SKM-1 (cell line): ENCODE results near the gene C2CD4D.

Experiments
- DNase-seq: peaks from one replicate; lab custom pipeline; 2025; ENCODE audit not compliant: unreplicated experiment; lab: John Stamatoyannopoulos, UW

The C2CD4D gene

GRCh38 chr1:151790940-151791651 lies 48.5 kb downstream of the C2CD4D start:
- no peak for DNase-seq

GRCh38 chr1:151790071-151790939 lies 49.3 kb downstream of the C2CD4D start, which contains the start of gene TDRKH:
TSS of gene TDRKH (minus strand) at chr1:151790500. CDS start at chr1:151783022, 7,478 bp downstream.
- peak; percentile 99 for DNase-seq
